HG03135 (cell line): Measurements from ENCODE around the gene NDUFB10.

ENCODE experiments used
- ATAC-seq: cut with Tn5 transposase; IDR thresholded peaks from one replicate; pipeline ENCODE4 v1.9.1; 2021; ENCODE audit warnings: mild to moderate bottlenecking, moderate library complexity; ENCODE audit not compliant: unreplicated experiment

Gene NDUFB10

GRCh38 chr16:1982013-1982433 lies 22.7 kb downstream of the NDUFB10 start:
- no peak for ATAC-seq

DNA sequence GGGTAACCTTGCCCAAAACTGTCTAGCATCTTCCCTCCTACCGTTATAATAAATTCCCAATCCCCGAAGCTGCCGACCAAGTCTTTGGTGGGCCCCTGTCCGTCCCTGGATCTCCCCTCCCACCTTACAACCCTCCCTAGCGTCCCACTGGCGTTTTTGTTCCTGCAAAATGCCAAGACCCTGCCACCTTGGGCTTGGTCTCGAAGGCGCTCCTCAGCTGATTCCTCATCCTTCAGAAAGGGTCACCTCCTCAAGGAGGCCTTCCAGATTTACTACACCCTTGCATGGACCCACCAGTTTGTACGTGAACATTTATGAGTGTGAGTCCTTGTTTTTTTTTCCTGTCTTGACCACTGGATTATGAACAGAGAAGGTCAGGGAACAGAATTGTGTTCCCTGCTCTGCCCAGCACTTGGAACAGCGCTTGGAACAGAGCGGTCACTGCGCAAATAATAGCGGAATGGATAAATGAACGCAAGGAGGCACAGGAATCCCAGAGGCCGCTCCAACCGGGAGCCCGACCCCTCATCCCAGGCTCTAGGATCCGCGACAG lies 23.7 kb downstream of the NDUFB10 start:
- ATAC-seq: no peak

DNA sequence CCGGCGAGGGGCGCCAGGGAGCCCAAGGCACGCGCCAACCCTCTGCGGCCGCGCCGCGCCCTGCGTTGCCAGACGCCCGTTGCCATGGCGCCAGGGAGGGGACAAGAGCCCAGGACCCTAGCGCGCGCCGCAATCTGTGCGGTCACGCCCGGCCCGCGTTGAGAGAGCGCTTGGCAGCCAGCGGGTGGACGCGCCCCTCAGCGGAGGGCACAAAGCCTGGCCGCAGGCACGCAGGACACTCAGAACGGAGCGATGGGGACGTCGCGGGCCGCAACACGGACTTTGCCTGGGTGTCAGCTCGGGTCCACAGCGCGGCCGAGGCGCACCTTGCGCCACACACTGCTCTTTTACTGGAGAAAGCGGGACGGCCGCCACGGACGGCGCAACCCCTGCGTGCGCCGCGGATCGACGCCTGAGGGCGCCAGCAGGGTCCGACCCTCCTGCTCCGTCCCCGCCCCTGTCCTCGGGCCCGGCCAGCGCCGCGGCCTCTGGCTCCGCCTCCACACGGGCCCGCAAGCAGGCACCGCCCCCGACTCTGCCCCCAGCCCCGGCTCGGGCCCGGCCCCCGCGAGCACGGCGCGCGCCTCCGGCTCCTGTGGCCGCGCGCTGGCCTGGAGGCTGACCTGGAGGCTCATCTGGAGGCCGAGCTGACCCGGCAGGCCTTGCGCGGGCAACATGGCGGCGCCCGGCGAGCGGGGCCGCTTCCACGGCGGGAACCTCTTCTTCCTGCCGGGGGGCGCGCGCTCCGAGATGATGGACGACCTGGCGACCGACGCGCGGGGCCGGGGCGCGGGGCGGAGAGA lies 24.4 kb downstream of the NDUFB10 start, which contains the start of gene GFER:
Gene GFER, plus strand, starts transcription at position 650 of the 803 bp plus-strand sequence. Its CDS starts 26 bp downstream, at position 676.
- peak; percentile 61 for ATAC-seq

DNA sequence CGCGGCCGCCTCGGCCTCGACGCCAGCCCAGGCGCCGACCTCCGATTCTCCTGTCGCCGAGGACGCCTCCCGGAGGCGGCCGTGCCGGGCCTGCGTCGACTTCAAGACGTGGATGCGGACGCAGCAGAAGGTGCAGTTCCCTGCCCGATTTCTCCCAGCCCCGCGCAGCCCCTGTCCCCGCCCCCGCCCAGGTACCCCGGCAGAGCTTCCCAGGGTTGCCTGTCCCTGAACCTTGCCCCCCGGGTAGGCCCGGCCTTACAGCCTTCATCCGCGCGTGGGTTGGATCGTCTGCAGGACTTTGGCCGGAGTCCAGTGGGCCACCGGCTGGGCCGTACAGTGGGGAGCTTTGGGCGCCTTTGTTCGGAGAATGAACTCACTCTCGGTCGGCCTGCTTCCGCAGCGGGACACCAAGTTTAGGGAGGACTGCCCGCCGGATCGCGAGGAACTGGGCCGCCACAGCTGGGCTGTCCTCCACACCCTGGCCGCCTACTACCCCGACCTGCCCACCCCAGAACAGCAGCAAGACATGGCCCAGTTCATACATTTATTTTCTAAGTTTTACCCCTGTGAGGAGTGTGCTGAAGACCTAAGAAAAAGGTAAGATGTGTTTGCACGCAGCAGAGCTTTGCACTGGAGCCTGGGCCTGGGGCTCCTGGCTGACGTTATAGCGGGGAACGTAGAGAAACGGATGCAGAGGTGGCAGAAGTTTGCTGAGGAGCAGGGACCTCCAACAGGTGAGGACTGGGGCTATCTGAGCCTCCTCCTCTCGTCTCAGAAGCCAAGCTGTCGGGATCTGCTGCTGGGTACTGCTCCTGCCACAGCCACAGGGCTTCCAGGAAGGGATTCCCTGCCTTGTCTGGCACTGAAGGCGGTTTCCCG lies 25.2 kb downstream of the NDUFB10 start:
- ATAC-seq: peak; percentile 10

GRCh38 chr16:1985466-1986150 lies 26.3 kb downstream of the NDUFB10 start:
- ATAC-seq: no peak

DNA sequence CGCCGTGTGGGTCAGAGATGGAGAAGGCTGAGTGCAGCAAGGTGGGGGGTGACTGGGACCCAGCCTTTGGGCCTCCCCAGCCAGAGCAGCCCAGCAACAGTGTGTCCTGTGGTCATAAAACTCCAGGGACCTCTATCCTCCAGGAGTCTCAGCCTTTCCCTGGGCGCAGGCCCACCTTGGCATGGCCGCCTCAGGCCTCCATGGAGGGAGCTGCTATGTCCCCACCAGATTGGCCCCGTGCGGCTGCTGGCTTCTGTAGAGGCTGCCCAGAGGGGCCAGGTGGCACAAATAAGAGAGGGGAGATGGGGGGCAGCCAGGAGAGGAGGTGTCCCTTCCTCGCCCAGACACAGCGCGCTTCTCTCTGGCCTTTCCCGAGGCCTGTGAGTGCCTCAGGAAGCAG lies 27.9 kb downstream of the NDUFB10 start:
- no peak for ATAC-seq

- ATAC-seq: no peak
Measured at GRCh38 chr16:1989209-1990100, 30.1 kb downstream of the NDUFB10 start, which contains the start of gene SYNGR3. SYNGR3 (plus strand) TSS chr16:1989970; CDS start chr16:1990103, 133 bp downstream.

DNA sequence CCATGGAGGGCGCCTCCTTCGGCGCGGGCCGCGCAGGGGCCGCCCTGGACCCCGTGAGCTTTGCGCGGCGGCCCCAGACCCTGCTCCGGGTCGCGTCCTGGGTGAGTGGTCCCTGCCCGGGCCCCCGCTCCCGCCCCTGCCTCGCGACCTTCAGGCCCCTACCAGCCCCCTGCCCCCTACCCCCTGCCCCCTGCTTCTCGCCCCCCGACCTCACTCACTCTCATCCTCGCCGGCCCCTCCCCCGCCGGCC lies 30.7 kb downstream of the NDUFB10 start:
- no peak for ATAC-seq

- ATAC-seq: no peak
Measured at GRCh38 chr16:1990351-1991134, 31.2 kb downstream of the NDUFB10 start.

- no peak for ATAC-seq
Measured at GRCh38 chr16:1991135-1991551, 31.8 kb downstream of the NDUFB10 start.

GRCh38 chr16:1991588-1991947 lies 32.2 kb downstream of the NDUFB10 start:
- no peak for ATAC-seq

DNA sequence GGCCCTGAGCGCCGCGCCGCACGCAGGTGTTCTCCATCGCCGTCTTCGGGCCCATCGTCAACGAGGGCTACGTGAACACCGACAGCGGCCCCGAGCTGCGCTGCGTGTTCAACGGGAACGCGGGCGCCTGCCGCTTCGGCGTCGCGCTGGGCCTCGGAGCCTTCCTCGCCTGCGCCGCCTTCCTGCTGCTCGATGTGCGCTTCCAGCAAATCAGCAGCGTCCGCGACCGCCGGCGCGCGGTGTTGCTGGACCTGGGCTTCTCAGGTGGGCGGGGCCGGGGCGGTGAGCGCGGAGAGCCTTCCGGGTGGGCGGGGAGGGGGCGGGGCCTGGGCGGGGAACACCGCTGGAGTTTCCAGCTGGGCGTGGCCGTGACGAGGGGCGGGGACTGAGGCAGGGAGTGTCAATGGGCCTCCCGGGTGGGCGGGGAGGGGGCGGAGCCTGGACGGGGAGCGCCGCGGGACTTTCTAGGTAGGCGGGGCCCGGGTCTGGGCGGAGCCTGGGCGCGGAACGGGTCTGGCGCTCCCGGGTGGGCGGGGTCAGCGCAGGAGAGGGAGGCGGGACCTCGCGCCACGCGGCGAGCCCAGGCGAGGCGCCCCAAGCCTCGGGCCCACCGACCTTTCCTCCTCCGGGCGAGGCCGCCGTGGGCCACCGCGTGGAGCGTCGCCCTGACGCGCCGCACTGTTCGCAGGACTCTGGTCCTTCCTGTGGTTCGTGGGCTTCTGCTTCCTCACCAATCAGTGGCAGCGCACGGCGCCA lies 32.8 kb downstream of the NDUFB10 start:
- peak; percentile 47 for ATAC-seq

DNA sequence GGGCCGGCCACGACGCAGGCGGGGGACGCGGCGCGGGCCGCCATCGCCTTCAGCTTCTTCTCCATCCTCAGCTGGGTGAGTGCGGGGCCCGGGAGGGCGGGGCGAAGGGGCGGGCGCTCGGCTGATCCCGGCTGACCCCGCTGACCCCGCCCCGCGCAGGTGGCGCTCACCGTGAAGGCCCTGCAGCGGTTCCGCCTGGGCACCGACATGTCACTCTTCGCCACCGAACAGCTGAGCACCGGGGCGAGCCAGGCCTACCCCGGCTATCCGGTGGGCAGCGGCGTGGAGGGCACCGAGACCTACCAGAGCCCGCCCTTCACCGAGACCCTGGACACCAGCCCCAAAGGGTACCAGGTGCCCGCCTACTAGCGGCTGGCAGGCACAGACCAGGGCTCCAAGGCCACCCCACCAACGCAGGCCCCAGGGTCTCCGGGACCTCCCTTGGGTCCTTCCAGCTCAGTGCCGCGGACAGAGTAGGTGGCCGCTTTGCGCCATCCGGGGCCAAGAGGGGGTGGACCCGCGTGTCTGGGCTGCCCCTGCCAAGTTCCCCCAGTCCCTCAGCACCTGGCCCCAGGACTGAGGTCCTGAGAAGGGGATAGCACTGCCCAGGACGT lies 33.5 kb downstream of the NDUFB10 start:
- no peak for ATAC-seq

- ATAC-seq: no peak
Measured at GRCh38 chr16:1993731-1994131, 34.4 kb downstream of the NDUFB10 start.

DNA sequence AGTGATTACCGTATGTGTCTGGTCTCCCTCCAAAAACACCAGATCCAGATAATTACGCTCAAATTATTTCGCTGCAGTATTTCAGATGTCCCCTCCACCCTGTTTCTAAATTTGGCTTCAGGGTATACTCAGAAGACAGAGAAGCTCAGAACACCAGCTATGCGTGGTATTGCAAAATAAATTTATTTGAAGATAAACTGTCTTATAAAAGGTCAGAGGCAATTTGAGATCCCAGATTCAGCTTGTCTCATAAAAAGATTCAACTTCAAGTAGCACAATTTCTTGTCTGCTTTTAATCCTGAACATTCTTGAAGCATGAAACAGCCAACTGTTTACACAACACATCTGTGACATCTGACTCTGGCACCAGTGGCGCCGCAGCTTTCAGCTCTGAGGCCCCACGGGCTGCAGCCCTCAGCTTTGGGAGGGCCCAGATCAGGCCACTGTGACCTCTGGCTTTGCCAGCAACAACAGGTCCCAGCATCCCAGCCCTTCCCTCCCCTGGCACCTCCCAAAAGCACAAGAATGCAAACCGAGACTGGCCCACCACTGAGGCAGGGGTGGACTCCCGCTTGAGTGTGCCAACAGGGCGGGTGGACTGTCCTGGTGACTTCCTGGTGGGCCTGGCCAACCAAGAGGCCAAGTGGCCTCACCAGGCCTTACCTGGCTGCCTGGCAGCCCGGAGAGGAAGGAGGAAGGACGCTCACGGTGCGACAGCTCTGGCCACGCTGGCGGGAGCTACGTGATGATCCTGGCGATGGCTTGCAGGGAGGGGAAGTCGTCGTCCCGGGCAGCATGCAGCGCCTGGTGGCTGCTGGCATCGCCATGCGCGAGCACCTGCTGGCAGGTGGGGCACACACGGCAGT lies 38.4 kb downstream of the NDUFB10 start:
- no peak for ATAC-seq

DNA sequence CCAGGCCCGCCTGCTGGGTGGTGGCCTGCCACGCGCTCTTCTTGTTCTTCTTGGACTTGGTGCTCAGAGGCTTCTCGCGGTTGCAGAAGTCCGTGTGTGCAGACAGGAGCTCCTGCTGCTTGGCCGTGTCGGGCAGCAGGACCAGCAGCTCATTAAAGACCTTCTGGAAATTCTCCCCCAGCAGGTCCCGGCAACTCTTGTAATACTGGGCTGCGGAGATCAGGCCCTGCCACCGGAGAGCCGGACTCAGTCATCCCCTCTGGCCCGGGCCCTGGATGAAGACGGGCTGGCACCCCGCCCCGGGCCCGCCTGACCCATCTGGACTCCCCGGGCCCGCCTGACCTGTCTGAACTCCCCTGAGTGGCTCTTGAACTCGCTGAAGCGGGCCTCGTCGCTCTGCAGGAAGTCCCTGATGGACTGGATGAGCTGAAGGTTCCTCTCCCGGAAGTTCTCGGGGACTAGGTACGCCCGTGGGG lies 39.1 kb downstream of the NDUFB10 start:
- ATAC-seq: no peak
